NB4 (cell line): ENCODE results near the gene MLC1.

Experiments used
- MYC ChIP-seq: IDR thresholded peaks from 2 replicates; pipeline ENCODE4 v1.6.1; 2011; ENCODE audit warnings: low read depth, low read length
- POLR2A ChIP-seq: IDR thresholded peaks from 2 replicates; pipeline ENCODE4 v1.6.1; 2011; ENCODE audit warnings: mild to moderate bottlenecking; ENCODE audit not compliant: insufficient read length; ENCODE audit errors: extremely low read depth
- TF ChIP-seq, protein P1 (sequence below): IDR thresholded peaks from one replicate; pipeline ENCODE4 v1.5.1; 2012; ENCODE audit warnings: low read depth, low read length
- TF ChIP-seq, protein P2 (sequence below): IDR thresholded peaks from 2 replicates; pipeline ENCODE4 v1.6.1; 2011; ENCODE audit warnings: low read depth, low read length

GRCh38 chr22:50034126-50035081 is 50.8 kb downstream of the MLC1 start:
- TF ChIP-seq, protein P1, sequence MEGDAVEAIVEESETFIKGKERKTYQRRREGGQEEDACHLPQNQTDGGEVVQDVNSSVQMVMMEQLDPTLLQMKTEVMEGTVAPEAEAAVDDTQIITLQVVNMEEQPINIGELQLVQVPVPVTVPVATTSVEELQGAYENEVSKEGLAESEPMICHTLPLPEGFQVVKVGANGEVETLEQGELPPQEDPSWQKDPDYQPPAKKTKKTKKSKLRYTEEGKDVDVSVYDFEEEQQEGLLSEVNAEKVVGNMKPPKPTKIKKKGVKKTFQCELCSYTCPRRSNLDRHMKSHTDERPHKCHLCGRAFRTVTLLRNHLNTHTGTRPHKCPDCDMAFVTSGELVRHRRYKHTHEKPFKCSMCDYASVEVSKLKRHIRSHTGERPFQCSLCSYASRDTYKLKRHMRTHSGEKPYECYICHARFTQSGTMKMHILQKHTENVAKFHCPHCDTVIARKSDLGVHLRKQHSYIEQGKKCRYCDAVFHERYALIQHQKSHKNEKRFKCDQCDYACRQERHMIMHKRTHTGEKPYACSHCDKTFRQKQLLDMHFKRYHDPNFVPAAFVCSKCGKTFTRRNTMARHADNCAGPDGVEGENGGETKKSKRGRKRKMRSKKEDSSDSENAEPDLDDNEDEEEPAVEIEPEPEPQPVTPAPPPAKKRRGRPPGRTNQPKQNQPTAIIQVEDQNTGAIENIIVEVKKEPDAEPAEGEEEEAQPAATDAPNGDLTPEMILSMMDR: no peak
- TF ChIP-seq POLR2A (no peak), MYC (no peak)
- TF ChIP-seq, protein P2, sequence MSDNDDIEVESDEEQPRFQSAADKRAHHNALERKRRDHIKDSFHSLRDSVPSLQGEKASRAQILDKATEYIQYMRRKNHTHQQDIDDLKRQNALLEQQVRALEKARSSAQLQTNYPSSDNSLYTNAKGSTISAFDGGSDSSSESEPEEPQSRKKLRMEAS: no peak
